Stimulated activated CD4-positive, alpha-beta T cell treated with anti-CD3 and anti-CD28 coated beads, Interleukin-15, amount 100 ng/mL, for 48 hours (primary cell): ENCODE results near the gene KANSL2.
A peak's percentile ranks its signal among the peaks of the same experiment; 100 is the strongest.
"Not testable (repeated sequence)": the region's sequence is repeated elsewhere in the genome, so short reads cannot be mapped to it uniquely, and the experiment has no call there.

Source experiments
- DNase-seq, 2 donors: peaks; one replicate each; pipeline ENCODE4 v3.0.0-alpha.2; 2020; ENCODE audit warnings: low read depth in 2 of 2

KANSL2 gene

GRCh38 chr12:48683534-48683933, 1.5 kb upstream of the KANSL2 start:
- DNase-seq: no peak

GRCh38 chr12:48682927-48683326, 889 bp upstream of the KANSL2 start:
- DNase-seq: no peak

- DNase-seq: not testable (repeated sequence)
Measured at GRCh38 chr12:48682533-48682905, 481 bp upstream of the KANSL2 start.

- DNase-seq: peak; percentile 5 to 6
Measured at GRCh38 chr12:48681399-48681709, 684 bp downstream of the KANSL2 start.

GRCh38 chr12:48680861-48681260, 1.2 kb downstream of the KANSL2 start:
- no peak for DNase-seq

- DNase-seq: no peak
Measured at GRCh38 chr12:48678551-48679185, 3.4 kb downstream of the KANSL2 start.

GRCh38 chr12:48671231-48671856, 10.7 kb downstream of the KANSL2 start:
- no peak for DNase-seq

GRCh38 chr12:48668996-48669395, 13.0 kb downstream of the KANSL2 start:
- no peak for DNase-seq

DNA sequence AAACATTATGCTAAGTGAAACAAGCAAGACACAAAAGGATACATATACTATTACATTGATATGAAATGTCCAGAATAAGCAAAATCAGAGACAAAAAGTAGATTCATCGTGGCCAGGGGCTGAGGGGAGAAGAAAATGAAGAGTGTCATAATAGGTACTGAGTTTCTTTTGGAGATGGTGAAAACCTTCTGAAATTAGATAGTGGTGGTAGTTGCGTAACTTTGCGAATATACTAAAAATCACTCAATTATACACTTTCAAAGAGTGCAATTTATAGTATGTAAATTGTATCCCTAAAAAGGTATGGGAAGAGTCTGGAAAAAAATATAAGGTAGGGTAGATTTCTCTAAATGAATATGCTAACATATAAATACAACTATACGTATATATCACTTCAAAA, 22.2 kb downstream of the KANSL2 start:
- DNase-seq: no peak

DNA sequence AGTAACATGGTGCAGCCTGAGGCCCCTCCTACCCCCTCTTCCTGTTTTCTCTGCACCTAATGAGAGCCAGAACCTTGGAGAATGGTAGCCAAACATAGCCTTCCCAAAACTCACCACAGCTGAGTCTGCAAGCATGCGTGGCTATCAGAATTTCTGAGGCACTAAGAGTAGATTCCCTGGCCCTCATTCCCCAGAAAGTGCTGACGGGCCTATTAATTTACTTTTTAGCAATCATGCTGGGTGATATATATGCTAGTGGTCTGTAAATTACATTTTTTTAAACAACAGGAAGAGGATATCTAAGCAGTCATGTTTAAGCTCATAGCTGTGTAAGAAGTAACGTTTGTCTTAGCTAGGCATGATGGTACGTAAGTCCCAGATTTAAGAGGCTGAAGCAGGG, 30.4 kb downstream of the KANSL2 start:
- no peak for DNase-seq

DNA sequence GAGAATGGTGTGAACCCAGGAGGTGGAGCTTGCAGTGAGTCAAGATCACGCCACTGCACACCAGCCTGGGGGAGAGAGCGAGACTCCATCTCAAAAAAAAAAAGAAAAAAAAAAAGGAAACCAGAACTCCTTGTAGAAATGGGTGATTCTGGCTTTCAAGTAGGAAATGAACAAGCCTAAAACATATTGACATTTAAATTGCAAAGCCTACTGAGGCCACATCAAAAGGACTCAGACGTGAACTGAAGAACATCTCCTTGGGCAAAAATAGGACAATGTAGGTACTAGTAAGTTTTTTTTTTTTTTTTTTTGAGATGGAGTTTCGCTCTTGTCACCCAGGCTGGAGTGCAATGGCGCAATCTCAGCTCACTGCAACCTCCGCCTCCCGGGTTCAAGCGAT, 36.7 kb downstream of the KANSL2 start:
- DNase-seq: not testable (repeated sequence)

- DNase-seq: no peak
Measured at GRCh38 chr12:48643011-48643410, 39.0 kb downstream of the KANSL2 start.

DNA sequence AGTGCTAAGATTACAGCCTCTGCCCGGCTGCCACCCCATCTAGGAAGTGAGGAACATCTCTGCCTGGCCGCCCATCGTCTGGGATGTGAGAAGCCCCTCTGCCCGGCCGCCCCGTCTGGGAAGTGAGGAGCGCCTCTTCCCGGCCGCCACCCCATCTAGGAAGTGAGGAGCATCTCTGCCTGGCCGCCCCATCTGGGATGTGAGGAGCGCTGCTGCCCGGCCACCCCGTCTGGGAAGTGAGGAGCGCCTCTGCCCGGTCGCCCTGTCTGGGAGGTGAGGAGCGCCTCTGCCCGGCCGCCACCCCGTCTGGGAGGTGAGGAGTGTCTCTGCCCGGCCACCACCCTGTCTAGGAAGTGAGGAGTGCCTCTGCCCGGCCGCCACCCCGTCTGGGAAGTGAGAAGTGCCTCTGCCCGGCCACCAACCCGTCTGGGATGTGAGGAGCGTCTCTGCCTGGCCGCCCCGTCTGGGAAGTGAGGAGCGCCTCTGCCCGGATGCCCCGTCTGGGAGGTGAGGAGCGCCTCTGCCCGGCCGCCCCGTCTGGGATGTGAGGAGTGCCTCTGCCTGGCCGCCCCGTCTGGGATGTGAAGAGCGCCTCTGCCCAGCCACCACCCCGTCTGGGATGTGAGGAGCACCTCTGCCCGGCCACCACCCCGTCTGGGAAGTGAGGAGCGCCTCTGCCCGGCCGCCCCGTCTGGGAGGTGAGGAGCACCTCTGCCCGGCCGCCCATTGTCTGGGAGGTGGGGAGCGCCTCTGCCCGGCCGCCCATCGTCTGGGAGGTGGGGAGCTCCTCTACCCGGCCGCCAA, 40.1 kb downstream of the KANSL2 start:
- DNase-seq: not testable (repeated sequence)

DNA sequence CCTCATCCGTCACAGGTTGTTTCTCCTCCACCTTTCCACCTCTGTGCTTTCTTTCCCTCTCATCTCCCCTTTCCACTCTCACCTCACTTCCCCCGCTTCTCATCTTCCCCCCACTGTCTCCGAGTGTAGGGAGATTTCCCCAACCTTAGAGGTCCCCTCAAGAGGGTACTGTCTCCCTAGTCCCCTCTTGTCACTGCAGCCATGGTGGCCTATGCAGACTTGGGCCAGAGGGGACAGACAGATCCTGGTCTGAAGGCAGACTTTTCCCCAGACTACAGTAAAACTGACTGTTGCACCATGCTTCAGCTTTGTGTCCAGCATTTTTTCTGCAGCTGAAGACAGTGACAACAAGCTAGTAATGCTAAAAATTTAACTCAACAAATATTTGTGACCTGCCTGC, 41.2 kb downstream of the KANSL2 start:
- DNase-seq: no peak

GRCh38 chr12:48640428-48640827, 41.6 kb downstream of the KANSL2 start:
- no peak for DNase-seq

- DNase-seq: no peak
Measured at GRCh38 chr12:48631071-48631470, 51.0 kb downstream of the KANSL2 start.

GRCh38 chr12:48630346-48630745, 51.7 kb downstream of the KANSL2 start:
- DNase-seq: no peak

- DNase-seq: no peak
Measured at GRCh38 chr12:48629541-48629940, 52.5 kb downstream of the KANSL2 start.

DNA sequence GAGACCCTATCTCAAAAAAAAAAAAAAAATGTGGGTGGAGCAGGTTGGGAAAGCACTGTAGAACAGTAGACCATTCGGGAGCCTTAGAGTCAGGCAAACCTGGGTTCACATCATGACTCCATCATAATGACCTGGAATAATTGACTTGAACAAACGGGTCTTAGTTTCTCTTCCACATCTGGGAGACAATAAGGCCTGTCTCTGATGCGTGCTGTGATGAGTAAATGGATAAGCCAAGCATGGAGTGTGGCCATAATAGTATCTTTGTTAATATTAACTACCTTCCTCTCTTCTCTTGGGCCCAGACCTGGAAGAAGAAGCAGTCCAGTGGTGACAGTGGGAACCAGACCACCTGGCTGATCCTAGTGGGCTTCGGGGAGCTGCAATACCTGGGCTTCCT, 54.5 kb downstream of the KANSL2 start:
- DNase-seq: no peak

GRCh38 chr12:48622997-48623396, 59.0 kb downstream of the KANSL2 start:
- not testable (repeated sequence) for DNase-seq

DNA sequence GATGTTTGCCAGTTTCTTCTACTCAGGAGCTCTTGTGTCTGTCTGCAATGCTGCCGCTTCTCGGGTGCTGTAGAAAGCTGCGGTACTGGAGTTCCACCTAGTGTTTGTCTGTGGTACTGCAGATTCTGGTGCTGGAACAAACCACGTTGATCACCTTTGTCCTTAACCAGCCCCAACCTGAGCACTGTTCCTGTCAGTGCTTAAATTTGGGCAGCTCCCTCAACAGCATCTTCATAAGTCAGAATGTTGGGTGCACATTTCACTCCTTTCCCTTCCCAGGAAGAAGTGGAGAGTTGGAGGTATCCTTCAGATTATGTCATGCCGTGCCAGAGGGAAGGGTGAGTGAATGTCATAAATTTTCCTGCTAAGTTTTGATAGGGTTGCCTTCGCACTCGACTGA, 63.5 kb downstream of the KANSL2 start:
- peak; percentile 54 to 64 for DNase-seq

- DNase-seq: no peak
Measured at GRCh38 chr12:48615681-48616080, 66.4 kb downstream of the KANSL2 start.

GRCh38 chr12:48613321-48613720, 68.7 kb downstream of the KANSL2 start:
- DNase-seq: no peak
